ENCODE measurements around the gene BCO2. TPM values are rescaled to one million over a fixed set of nuclear protein-coding genes. Genes with fewer than 3 reads are reported as not detected.

Gene BCO2
- total RNA-seq, 1 experiment from 2014 or later = 0.31 TPM

DNA sequence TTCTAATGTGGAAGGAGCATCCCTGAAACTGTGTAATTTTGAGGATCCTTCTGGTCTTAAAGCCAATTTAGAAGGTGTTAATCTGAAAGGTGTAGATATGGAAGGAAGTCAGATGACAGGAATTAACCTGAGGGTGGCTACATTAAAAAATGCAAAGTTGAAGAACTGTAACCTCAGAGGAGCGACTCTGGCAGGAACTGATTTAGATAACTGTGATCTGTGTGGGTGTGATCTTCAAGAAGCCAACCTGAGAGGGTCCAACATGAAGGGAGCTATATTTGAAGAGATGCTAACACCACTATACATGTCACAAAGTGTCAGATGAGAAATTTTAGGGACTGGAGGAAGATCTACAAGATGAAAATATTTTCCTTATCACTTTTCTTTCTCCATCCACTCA lies 7.6 kb downstream of the BCO2 start:
- H3K9me3 Mint-ChIP-seq = peaks cover 4 to 7% of the 10 kb centered on the region in 2 experiments; a peak in 4 of 5 replicates
- H3K4me1 ChIP-seq (ENCODE audit: insufficient read depth, low read length) = no peaks in the 10 kb centered on the region; the same call in 1 of the 2 replicates
- H3K27me3 Mint-ChIP-seq (ENCODE audit: low read depth) = peaks cover 11% of the 10 kb centered on the region
- no peaks in the 10 kb centered on the region for H3K27me3 ChIP-seq (ENCODE audit: insufficient read depth, low read length)
- H4K91ac ChIP-seq (ENCODE audit: insufficient read length, low read depth, low read length) = no peak overlapping the region
- no peak overlapping the region for H3K56ac ChIP-seq (ENCODE audit: insufficient read length, low read depth, low read length)
- H2BK5ac ChIP-seq (ENCODE audit: insufficient read length, low read length) = no peak overlapping the region
- no CpG with 5 or more reads among the region's 1 CpG for WGBS (ENCODE audit: extremely low coverage, insufficient read length, low lambda C conversion rate)
- DNase-seq = no peak
- no peak overlapping the region for H3K4ac ChIP-seq (ENCODE audit: low read depth, low read length)
- no peak overlapping the region for H2BK20ac ChIP-seq (ENCODE audit: low read depth, low read length, poor library complexity, severe bottlenecking)
- H4K5ac ChIP-seq (ENCODE audit: insufficient read length, low read depth, low read length) = no peak overlapping the region
- H3K9ac ChIP-seq (ENCODE audit: extremely low read depth, insufficient read length, low read length) = no peak overlapping the region
- no peak overlapping the region for H3T11ph ChIP-seq (ENCODE audit: low read length)
- H3K14ac ChIP-seq (ENCODE audit: insufficient read depth, low read length) = no peak overlapping the region
- H4K20me1 ChIP-seq (ENCODE audit: control insufficient read depth, insufficient read depth, insufficient read length) = no peaks in the 10 kb centered on the region
- peaks cover 2 to 3% of the 10 kb centered on the region in 2 experiments; a peak in 1 of 4 replicates for H3K4me1 Mint-ChIP-seq
- no peak overlapping the region for H3K4me3 Mint-ChIP-seq
- H2BK15ac ChIP-seq (ENCODE audit: low read depth, low read length) = no peak overlapping the region
- no peak overlapping the region for H2AK5ac ChIP-seq (ENCODE audit: insufficient read length, low read length)
- H4K8ac ChIP-seq (replicated peaks; ENCODE audit: insufficient read length, low read depth, low read length) = no peak overlapping the region
- no peak overlapping the region for H2BK120ac ChIP-seq (ENCODE audit: low read depth, low read length, poor library complexity, severe bottlenecking)
- no peaks in the 10 kb centered on the region for H3K9me3 ChIP-seq (ENCODE audit: control insufficient read depth, low read depth, low read length)
- no peaks in the 10 kb centered on the region for H3K23me2 ChIP-seq (ENCODE audit: insufficient read length, low read depth, low read length, poor library complexity, severe bottlenecking)
- H3K18ac ChIP-seq (ENCODE audit: insufficient read length, low read depth, low read length) = no peak overlapping the region
- H3K79me1 ChIP-seq (ENCODE audit: insufficient read depth, low read depth, low read length, poor library complexity, severe bottlenecking) = no peaks in the 10 kb centered on the region
- no peak overlapping the region for H3K23ac ChIP-seq (ENCODE audit: insufficient read length, low read depth, low read length)
- H3K27ac ChIP-seq (ENCODE audit: insufficient read length, low read depth, low read length) = no peak overlapping the region
- H2AFZ ChIP-seq (ENCODE audit: low read length) = no peak overlapping the region
- TF ChIP-seq, protein P1, sequence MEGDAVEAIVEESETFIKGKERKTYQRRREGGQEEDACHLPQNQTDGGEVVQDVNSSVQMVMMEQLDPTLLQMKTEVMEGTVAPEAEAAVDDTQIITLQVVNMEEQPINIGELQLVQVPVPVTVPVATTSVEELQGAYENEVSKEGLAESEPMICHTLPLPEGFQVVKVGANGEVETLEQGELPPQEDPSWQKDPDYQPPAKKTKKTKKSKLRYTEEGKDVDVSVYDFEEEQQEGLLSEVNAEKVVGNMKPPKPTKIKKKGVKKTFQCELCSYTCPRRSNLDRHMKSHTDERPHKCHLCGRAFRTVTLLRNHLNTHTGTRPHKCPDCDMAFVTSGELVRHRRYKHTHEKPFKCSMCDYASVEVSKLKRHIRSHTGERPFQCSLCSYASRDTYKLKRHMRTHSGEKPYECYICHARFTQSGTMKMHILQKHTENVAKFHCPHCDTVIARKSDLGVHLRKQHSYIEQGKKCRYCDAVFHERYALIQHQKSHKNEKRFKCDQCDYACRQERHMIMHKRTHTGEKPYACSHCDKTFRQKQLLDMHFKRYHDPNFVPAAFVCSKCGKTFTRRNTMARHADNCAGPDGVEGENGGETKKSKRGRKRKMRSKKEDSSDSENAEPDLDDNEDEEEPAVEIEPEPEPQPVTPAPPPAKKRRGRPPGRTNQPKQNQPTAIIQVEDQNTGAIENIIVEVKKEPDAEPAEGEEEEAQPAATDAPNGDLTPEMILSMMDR (conservative IDR thresholded peaks at IDR 0.05) = no peak
- no peak overlapping the region for H3K4me2 ChIP-seq (ENCODE audit: insufficient read depth, insufficient read length, low read length)
- no peak overlapping the region for H2BK12ac ChIP-seq (ENCODE audit: insufficient read length, low read depth, low read length)
- no peaks in the 10 kb centered on the region for H3K36me3 Mint-ChIP-seq (ENCODE audit: insufficient read depth in 1 of 3, low read depth in 3 of 3)
- H3K27ac Mint-ChIP-seq = no peak overlapping the region
- H3K79me2 ChIP-seq (ENCODE audit: insufficient read depth, low read length) = no peaks in the 10 kb centered on the region
